Colon (tissue), 2 donors: ENCODE data around the gene SYF2.
"Not testable (repeated sequence)": the region's sequence is repeated elsewhere in the genome, so short reads cannot be mapped to it uniquely, and the experiment has no call there.

Source experiments
- FAIRE-seq: peaks from 2 replicates; lab custom pipeline; 2012; peaks lifted over from hg19 to GRCh38; lab: Jason Lieb, UNC
- donor health status: control.
- donor health status: control.

SYF2 gene

DNA sequence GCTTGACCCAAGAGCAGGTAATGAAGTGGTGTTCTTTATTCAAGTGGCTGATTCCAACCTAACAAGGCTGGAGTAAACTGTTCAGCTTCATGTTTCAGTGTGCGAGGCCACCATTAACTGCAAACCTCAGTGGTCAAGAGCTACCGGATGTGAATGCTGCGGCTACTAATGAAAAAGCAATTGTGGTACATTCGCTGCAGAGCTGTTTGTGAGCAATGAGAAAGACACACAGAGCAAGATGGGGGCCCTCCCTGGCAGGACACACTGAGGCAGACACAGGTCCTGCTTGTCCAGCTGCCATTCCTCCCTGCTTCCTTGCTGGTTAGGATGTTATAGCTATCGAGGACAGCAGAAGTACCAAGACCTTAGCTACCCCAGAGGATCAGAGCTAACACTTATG lies 26.1 kb downstream of the SYF2 start:
- no peak for FAIRE-seq

DNA sequence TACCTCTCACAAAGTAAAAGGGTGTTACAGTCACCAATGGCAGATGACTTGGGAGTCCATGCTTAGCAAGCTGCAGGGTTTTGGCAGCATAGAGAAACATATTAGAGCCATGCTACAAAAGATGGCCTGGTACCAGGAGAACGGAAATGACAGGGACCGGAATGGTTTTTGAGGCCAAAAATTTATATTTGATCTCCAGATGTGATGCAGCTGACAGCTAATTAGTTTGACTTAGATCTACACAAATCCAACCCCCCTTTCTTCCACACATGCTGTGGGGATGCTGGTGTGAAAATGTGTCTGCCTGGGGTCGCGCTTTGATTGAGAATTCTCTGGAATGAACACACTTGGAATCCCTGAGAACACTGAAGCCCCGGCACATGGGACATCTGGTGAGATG lies 26.5 kb downstream of the SYF2 start:
- FAIRE-seq, result no peak

DNA sequence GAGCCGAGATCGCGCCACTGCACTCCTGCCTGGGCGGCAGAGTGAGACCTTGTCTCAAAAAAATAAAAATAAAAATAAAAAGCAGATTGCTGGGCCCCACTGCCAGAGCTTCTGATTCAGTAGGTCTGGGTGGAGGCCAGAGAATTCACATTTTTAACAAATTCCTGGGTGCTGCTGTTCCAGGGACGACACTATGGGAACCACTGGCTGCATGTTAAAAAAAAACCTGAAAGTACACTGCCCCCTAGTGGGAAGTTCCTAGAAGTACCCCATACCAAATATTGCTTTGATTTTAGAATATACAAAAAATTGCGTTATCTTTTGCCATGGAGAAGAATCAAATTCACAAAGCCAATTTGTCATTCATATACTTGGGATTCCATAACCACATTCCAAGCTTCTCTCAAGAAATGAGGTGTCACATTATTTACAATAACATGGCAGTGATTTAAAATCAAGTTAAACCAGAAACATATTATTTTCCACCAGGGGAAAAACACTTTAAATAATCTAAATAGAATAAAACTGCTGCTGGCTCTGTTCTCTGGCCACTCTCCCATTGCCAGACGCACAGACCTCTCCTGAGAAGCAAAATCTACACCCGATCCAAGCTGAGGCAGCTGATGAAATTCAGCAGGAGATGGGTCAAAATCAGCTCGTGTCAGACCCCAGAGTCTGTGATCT lies 27.4 kb downstream of the SYF2 start:
- FAIRE-seq, result no peak

DNA sequence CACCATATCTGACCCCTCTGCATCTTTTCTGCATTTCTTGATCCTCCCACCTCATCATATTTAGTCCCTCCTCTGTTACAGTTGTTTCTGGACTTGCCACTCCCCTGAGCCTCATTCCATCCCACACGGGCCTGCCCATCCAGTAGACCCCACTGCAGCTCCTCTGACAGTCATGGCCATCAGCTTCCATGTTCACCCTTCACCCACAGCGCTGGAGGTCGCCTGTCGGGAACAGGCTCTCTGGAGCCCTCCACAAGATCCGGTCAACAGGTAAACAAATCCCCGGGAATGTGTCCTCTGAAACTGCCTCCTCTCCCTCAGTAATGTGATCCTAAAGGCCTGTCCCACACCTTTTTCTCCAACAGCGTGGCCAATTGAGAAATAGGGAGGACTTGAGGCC lies 31.3 kb downstream of the SYF2 start:
- FAIRE-seq, result no peak

DNA sequence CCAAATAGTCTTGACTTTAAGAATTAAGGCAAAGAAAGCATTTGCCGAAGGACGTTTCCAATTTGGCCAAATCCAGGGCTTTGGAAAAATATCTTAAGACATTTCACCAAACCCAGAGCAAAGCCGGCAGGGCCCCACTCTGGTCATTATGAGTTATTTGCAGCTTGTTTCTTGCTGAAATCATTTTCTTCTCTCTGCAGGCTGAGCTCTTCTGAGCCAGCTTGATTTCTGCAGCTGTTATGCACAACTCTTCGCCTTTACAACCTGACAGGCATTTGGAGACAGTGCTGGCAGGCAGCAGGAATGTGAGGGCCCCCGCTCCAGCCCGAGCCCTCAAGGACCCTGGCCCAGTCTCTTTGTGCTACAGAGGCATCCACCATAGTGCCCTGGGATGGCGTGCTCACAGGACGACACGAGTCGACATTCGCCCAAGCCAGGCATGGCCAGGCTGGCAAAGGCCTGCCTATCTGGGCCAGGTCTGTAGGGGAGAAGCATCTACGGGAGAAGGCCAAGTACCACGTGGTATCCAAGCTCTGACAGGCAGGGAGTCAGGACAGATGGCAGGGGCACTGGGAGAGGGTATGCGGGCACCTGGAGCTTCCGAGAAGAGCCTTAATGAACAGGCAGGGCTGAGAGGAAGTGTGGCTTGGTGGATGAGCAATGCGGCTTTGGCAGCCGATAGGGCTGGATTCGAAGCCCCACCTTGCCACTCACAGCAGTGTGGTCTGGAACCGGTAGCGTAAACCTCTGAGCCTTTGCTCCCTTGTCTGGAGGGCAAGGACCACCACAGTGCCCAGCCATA lies 32.3 kb downstream of the SYF2 start:
- no peak for FAIRE-seq

DNA sequence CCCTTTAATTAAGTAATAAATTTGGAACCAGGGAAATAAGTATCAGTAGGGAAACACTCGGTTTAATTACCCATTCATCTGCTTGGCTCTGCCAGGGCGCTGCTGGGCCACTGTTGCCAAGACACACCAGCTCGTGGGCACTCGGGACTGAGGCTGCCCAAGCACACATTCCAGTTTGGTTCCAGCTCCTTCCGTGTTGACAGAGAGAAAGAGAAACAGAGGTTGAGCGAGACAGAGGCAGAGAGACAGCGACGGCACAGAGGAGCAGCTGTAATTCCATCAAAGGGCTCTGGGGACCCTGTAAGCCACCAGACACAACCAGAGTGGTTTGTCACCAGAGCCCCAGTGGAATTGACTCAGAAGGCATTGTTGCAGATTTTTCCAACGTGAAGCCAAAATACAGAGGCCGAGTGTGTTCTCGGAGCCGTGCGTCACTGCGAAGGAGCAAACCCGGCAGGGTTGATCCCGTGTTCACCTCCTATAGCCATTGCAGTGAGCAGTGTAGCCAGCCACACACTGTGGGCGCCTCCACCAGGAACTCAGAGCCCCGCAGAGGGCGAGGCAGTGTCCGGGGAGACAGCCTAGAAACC lies 33.5 kb downstream of the SYF2 start:
- no peak for FAIRE-seq

DNA sequence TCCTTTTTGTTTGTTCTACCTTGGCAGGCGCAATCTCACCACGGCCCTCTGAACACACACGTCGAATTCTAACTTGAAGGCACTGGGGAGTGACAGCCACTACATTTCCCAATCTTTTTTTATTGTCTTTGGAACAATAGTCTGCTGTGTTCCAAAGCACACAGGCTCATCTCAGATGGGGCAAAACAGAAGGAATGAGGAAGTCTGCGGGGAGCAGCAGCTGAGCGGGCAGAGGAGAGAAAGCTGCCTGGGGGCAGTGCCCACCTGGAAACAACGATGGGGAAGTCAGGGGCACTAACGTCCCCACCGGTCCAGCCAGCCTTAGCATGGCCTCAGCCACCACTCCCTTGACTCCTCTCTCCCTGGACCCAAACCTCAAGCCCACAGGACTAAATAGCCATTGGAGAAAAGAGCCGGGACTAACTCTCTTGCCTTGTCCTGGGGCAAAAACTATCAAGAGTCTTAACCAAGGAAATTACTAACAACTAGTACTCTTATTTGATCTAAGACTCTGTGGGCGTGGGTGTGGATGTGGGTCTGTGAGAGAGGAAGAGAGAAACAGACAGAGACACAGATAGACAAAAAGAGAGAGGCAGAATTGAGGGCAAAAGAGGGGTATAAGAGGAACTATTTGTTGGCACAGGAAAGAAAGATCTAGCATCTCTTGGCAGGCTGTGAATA lies 34.2 kb downstream of the SYF2 start:
- FAIRE-seq, result no peak

DNA sequence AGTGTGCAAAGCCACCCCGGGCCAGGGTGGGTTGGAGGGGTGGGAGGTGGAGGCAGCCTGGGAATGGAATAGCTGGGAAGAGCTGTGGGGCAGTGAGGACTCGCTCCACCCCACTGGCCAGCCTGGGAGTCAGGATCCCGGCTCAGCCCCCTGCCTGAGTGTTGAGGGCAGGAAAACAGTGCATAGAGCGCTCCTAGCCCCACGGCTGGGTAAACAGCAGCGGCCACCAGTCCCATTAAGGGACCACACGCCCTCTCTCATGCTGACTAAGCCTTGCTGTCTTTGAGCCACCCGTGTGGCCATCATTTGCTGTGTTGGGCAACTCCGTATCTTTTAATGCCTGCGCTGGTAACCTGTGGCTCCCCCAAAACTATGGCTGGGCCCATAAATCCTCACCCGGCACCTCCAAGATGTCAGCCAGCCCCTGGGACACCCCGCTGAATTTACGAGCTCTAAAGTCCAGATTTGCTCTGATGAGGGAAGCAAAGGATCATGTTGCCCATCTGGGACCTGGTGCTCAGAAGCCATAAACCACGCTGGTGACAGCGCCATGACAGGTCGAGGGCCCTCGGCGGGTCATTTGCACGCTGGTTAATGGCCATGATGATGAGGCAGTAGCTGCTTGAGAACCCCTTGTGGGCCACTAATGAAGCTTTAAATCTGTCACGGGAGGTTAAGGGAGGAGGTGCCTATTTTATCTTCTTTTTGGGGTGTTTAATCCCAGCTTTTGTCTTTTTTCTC lies 34.9 kb downstream of the SYF2 start:
- FAIRE-seq, result no peak

DNA sequence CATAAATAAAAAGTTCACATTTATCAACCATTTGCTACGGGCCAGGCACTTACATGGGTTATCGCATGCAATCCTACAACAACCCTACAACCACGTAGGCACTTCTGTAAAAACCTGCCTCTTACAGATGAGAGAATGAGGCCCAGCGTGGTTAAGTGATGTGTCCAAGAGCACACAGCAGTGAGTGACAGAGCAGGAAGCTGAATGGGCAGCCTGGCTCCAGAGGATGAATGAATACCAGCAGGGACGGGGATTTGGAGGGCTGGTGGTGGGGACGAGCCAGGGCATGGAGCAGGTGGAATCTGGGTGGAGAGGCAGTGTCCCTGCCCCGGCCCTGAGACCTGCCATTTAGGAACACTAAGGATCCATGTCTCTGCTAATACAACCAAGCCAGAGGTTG lies 35.5 kb downstream of the SYF2 start:
- no peak for FAIRE-seq

DNA sequence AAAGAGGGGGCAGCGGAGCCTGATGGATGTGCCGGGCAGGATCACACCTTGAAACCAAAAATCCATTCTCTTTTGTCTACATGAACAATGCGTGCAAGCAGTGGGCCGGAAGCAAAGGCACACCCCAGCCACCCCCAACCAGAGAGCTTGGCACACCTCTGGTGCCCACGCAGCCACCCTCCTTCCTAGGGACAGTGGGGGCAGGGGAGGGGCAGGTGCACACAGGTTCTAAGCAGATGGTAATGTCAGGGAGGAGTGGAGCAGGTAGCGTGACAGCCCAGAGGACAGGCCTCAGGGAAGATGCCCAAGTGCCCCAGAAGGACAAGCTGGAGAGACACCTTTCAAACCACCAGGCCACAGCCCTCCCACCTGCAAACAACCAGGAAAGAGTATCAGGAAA lies 36.5 kb downstream of the SYF2 start:
- no peak for FAIRE-seq

DNA sequence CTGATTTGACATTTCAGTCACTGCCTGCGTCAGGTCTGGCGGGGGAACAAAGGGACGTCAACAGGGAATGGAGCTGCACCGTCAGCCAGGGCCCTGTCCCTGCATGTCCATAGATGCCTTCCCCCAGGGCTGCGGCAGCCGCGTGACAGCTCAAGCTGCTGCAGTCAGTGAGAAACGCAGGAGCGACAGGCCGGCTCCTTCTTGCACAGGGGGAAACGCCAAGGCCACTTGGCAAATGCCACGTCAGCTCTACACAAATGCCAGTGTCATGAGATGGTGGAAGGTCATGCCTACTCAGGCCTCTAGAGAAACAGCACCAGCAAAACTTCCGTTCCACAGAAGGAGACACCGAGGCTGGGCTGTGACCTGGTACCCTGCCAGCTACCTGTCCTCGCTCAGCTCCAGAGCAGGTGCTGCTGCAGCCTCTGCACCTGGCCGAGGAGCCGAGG lies 37.7 kb downstream of the SYF2 start:
- FAIRE-seq, result no peak

DNA sequence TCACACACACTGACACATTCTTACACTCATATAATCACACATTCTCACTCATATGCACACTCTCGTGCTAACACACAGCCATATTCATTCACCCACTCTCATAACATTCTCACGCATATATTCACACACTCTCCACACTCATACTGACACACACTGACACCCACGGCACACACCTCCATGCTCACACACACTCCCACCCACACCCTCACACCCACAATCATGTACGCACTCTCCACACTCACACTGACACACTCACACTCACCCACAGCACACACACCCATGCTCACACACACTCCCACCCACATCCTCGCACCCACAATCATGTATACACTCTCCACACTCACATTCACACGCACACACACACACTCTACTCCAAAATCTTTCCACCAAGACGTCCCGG lies 38.2 kb downstream of the SYF2 start:
- no peak for FAIRE-seq

DNA sequence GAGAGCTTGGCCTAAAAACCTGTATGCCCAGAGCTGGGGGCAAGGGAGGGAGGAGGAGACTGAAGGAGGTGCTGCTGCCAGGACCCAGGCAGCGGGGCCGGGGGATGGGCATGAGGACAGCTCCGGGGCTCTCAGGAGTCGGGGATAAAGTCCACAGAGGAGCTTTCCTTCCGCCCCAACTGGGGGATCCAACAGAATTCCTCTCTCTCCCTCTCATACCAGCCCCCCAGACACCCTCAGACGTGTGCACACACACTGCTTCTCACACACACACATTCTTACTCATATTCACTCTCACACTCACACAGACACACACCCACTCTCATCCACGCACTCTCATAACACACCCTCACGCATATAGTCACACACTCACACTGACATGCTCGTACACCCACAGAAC lies 39.1 kb downstream of the SYF2 start:
- no peak for FAIRE-seq

DNA sequence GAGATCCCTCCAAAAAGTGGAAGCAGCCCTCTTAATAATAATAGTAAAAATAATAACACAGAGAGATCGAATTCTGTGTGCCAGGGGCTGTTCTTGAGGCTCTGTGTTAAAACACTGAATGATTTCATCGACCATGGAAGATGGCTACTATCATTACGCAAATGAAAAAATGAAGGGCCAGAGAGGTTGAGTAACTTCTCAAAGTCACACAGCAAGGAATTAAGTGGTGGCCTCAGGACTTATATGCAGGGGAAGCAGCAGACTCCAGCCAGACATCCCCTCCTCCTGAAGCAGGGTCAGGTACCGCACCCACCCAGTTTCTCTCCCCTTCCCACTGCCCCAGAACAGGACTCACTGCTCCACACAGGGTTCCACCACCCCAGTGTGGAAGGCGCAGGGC lies 40.1 kb downstream of the SYF2 start:
- no peak for FAIRE-seq

DNA sequence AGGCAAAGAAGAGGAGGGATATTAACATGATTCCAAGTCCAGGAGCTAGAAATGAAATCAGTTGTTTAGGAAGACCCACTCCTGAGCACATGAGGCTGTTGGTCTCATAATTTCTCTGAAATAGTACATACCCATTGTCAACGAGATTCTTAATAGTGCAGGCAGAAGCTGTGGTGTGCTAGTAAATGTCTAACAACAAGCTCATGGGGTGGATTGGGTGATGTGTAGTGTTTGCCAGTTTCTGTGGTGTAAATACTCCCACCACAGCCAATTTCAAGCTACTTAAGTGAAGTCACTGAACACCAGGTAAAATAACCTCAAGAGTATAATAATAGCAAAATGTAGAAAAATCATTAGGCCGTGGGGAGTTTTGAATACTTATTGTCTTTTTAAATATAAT lies 42.0 kb downstream of the SYF2 start:
- no peak for FAIRE-seq

DNA sequence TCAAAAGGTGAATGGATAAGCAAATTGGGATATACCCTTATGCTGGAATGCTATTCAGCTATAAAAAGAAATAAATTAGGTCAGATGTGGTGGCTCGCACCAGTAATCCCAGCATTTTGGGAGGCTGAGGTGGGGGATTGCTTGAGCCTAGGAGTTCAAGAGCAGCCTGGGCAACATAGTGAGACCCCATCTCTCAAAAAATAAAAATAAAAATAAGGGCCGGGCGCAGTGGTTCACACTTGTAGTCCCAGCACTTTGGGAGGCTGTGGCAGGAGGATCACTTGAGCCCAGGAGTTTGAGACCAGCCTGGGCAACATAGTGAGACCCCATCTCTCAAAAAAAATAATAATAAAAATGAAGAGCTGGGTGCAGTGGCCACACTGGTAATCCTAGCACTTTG lies 44.4 kb downstream of the SYF2 start:
- FAIRE-seq, result not testable (repeated sequence)

DNA sequence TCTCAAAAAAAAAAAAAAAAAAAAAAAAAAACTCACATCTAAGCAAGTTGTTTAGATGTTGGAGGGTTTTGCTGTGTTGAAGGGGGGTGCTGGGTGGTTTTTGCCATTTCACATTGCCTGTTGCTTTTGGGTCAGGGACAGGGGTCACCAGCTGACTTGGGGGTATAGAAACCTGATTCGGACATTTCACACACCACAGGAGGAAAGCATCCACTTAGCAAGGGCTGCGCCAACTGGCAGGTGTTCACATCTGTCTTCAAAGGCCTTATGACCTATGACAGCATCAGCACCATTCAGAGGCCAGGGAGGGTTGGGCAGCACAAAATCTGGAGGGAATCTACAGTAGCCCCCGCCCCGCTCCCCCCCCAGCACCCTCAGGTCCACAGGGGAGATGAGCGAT lies 45.2 kb downstream of the SYF2 start:
- FAIRE-seq, result no peak

DNA sequence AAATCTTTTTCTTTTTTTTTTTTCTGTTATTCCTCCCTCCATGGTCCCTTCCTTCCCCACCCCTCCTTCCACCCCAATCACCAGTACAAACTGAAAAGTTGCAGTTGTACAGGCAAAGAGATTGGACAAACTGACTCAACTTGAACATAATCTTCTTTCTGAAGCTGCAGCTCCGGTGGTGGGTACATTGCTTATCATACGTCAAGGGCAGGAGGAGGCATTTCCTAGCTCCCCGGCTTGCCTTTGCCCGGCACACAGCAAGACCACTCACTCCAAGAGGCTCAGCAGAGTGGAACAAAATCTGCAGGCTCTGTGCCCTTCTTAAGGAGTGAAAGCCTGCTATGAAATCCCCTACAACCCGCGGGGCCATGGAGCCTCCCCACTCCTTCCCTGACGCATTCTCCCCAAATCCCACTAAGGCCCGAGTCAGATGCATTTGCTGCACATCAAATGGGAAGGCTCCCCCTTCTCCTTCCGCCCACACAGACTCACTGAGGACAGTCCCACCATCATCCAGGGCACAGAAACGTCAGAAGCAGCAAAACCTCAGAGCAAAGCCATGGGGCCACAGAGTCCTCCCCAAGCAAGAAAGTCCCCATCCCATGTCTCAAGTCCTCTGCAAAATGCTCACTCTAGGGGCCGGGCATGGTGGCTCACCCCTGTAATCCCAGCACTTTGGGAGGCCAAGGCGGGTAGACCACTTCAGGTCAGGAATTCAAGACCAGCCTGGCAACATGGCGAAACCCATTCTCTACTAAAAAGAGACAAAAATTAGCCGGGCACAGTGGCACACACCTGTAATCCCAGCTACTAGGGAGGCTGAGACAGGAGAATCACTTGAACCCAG lies 45.9 kb downstream of the SYF2 start:
- FAIRE-seq, result no peak

DNA sequence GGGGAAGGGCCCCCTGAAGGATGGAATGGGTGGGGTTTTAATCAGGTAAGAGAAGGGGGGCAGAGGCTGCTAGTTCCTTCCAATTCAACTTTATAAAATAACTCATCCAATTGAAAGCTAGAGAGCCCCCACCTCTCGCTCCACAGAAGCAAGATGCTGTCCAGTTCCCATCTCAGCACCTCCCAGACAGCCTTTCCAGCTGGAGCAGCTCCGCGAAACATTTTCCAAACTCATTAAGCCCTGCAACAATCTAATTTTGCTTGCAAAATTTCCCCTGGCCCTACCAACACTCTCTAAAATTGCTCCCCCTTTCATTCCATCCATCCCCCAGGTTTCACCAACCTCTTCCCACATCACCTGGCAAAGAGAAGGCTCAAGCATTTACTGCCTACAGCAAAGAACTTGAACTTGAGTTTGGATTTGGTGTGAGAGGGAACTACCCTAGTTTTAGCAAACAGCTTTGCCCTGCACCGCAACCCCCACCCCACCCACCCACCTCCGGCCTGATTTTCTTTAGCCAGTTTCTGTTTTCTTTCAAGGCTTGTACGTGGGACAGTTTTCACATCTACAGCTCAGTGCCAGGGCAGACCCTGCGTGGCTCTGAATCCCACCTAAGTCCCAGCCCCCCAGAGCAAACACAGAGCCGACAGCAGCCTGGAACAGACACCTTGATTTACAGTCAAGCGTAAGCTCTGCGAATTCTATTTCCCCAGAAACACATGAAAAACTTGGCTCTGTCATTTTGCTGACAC lies 46.7 kb downstream of the SYF2 start:
- FAIRE-seq, result no peak

DNA sequence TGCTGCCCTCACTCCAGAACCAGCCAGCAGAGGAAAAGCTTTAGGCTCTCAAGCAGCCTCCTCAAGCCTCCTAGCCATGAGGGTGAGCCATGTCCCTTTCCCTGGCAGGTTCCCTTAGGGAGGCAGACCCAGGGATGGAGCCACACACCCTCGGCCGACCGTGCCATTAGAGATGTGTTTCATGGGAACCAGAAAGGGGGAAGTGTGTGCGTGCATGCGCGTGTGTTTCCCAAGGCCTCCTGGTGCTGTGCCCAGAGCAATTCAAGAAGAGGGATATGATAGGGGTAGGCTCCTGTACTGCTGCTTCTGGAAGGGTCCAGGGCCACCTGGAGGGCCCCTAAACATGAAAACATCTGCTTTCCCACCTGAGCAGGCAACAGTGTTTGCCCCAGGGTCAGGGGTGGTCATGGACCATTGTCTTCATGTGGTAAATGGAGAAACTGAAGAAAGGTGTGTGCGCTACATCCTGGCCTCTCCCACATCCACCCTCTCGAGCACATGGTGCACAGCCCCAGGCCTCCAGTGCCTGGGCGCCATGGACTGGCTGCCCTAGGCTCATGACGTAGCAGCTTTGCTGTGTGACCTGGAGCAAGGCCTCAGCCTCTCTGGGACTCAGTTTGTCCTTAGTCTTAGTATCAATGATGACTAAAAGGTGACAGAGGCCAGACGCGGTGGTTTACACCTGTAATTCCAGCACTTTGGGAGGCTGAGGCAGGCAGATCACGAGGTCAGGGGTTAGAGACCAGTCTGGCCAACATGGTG lies 48.1 kb downstream of the SYF2 start:
- FAIRE-seq, result no peak
